ENCODE results near the gene CCDC107.

DNA sequence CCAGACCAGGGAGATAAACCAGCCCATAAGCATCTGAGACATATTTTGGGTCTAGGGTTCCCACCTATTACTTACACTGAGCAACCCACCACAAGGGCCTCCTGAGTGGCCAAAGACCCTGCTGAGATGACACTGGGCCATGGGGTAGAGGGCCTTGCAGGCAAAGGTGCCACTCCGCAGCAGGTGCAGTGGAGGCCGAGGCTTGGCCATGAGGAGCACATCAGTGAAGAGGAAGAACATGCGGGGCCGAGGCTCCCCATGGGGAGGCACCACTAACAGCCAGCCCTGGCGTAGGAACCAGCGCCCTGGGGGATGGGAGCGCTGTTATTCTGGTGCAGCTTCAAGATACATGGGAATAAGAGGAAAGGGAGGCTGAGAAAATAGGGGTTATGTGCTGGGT, 4.3 kb downstream of the CCDC107 start:
- TF ChIP-seq GATA2 (IDR thresholded peaks at IDR 0.05; ENCODE audit: low read depth, low read length) (no peak), GATA3 (IDR thresholded peaks at IDR 0.05; ENCODE audit: low read depth, low read length) (no peak)
